Measurements from ENCODE around the gene CRIP2. TPM values are rescaled to one million over a fixed set of nuclear protein-coding genes. Genes with fewer than 3 reads are reported as not detected.

CRIP2 gene
- total and polyA plus RNA-seq, 9 of the 15 experiments (the other 6 are each of a cell fraction or from before 2014, with no cell fraction given), result 0.18 to 2.0 (median 0.69) TPM; not detected in 1

GRCh38 chr14:105503296-105503640, 28.6 kb downstream of the CRIP2 start:
- no peak for FAIRE-seq
- no peaks in the 10 kb centered on the region for H3K9me1 ChIP-seq (ENCODE audit: control insufficient read depth, insufficient read depth, low read length)
- H3K4me2 ChIP-seq (ENCODE audit: insufficient read depth, low read length), result no peak overlapping the region
- H4K20me1 ChIP-seq (replicated peaks; ENCODE audit: control insufficient read depth, insufficient read depth, low read length), result no peaks in the 10 kb centered on the region
- 27% methylated on average over 2 of the region's 7 CpGs for WGBS (ENCODE audit: insufficient coverage, low coverage, missing lambda C conversion rate)
- H3K79me2 ChIP-seq (ENCODE audit: control insufficient read depth, insufficient read depth, low read length), result no peaks in the 10 kb centered on the region
- intact Hi-C loops (cut with micrococcal nuclease) (no loop called here), in situ Hi-C loops (cut with MboI) (no loop called here)
- DNase-seq (ENCODE audit: extremely low read depth in 1 of 4, low spot score in 3 of 4), result no peak
- peaks cover 0 to 27% of the 10 kb centered on the region in 2 experiments; a peak in 2 of 5 replicates for H3K4me1 ChIP-seq (replicated peaks in 1 of 2; ENCODE audit: control insufficient read depth in 2 of 2, insufficient read depth in 2 of 2, low read length in 2 of 2)
- BruUV-seq (replicated peaks), result no TSS peak
- H3K36me3 ChIP-seq (ENCODE audit: control insufficient read depth, insufficient read depth, low read length), result no peaks in the 10 kb centered on the region
- POLR2A ChIA-PET, result interaction anchor here (1.0 kb wide), 1 partner anchor 11 kb away, joined by 5 read pairs; no protein-coding TSS in a partner anchor
- H3K9ac ChIP-seq (ENCODE audit: insufficient read depth in 1 of 2, low read depth in 2 of 2, low read length in 2 of 2), result no peak overlapping the region
- no peak for ATAC-seq
- CTCF ChIA-PET (ENCODE audit: low intra/inter-chr PET ratio), result no interaction called here
- no peak overlapping the region for H2AFZ ChIP-seq (ENCODE audit: low read depth, low read length)
- TF ChIP-seq RBM34 (IDR thresholded peaks at IDR 0.05; ENCODE audit: borderline replicate concordance, insufficient read depth, low read length), result no peak
- TF ChIP-seq MED1 (CRISPR knock-in tag; IDR thresholded peaks at IDR 0.05; ENCODE audit: borderline replicate concordance), result no peak
- TF ChIP-seq ZC3H4 (CRISPR knock-in tag; IDR thresholded peaks at IDR 0.05; ENCODE audit: borderline replicate concordance), result no peak
- TF ChIP-seq, protein P1, sequence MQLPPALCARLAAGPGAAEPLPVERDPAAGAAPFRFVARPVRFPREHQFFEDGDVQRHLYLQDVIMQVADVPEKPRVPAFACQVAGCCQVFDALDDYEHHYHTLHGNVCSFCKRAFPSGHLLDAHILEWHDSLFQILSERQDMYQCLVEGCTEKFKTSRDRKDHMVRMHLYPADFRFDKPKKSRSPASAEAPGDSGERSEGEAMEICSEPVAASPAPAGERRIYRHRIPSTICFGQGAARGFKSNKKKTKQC (CRISPR knock-in tag; IDR thresholded peaks at IDR 0.05), result no peak
- no peak for TF ChIP-seq NFE2 (IDR thresholded peaks at IDR 0.05; ENCODE audit: low read depth)
- TF ChIP-seq, protein P2, sequence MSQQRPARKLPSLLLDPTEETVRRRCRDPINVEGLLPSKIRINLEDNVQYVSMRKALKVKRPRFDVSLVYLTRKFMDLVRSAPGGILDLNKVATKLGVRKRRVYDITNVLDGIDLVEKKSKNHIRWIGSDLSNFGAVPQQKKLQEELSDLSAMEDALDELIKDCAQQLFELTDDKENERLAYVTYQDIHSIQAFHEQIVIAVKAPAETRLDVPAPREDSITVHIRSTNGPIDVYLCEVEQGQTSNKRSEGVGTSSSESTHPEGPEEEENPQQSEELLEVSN (IDR thresholded peaks at IDR 0.05; ENCODE audit: borderline replicate concordance in 1 of 2, extremely low read depth in 1 of 2, insufficient read depth in 1 of 2, insufficient read length in 1 of 2, low read depth in 1 of 2, low read length in 1 of 2, poor library complexity in 1 of 2, severe bottlenecking in 1 of 2), result no peak
- TF ChIP-seq IRF2 (CRISPR knock-in tag; IDR thresholded peaks at IDR 0.05), result no peak
- H3K4me3 ChIP-seq, result no peak overlapping the region
- H3K27ac ChIP-seq (ENCODE audit: extremely low read depth, low read depth, low read length), result no peak overlapping the region
- H3K27me3 ChIP-seq (ENCODE audit: control insufficient read depth in 2 of 2, insufficient read depth in 2 of 2, low read length in 2 of 2), result peaks cover 9 to 25% of the 10 kb centered on the region in 2 experiments
- H3K9me3 ChIP-seq (replicated peaks; ENCODE audit: control insufficient read depth, insufficient read depth, low read depth, low read length), result no peaks in the 10 kb centered on the region
